GM10847 (cell line): ENCODE measurements around the gene DAO.

Experiments used
- POLR2A ChIP-seq: IDR thresholded peaks from 2 replicates; pipeline ENCODE4 v1.6.1; 2011; ENCODE audit not compliant: insufficient read length; ENCODE audit errors: extremely low read depth

DAO gene

GRCh38 chr12:108879615-108880254 lies at the start of gene DAO:
DAO (plus strand) TSS chr12:108880092; CDS start chr12:108885007, 4,915 bp downstream.
- TF ChIP-seq POLR2A, result no peak

DNA sequence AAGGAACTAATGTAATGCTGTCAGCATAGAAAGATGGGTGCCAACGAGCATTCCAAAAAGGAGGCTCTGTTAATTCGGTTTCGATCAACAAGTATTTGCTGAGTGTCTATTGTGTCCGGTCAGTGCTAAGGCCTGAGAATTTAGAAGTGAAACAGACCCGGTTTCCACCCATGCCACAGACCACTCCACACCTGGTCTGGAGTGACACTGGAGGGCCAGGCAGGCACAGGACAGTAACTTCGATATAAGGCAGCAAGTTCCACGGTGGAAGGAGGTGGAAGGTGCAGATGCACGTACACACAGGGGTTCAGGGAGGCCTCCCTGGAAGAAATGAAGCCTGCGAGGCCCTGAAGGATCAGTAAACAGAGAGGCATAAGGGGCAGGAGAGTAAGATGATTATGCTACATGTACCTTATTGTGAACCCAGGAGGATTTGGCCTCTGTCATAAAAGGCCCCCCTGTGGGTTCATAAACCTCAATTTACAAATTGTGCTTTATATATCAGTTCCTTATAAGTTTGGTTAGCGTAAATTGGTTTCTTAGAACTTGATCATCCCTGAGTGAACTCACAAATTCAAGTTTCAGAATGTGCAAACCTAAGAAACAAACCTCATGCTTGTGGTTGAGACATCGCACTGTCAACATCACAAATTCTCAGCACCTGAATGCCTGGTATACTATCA lies 48.4 kb upstream of the DAO start:
- TF ChIP-seq POLR2A, result no peak

DNA sequence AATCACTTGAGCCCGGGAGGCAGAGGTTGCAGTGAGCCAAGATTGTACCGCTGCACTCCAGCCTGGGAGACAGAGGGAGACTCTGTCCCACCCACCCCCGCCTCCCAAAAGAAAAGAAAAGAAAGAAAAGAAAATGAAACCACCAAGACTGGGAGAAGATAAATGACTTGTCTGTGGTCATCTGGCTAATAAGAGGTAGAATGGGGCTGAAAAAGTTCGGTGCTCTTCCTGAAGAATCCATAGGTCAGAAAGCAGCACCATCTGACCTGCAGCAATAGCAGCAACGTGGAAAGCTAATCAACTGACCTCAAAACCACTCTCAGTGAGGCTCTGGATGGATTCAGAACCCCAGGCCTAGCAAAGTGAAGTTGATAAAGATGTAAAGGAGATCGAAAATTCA lies 47.7 kb upstream of the DAO start:
- TF ChIP-seq POLR2A, result no peak

DNA sequence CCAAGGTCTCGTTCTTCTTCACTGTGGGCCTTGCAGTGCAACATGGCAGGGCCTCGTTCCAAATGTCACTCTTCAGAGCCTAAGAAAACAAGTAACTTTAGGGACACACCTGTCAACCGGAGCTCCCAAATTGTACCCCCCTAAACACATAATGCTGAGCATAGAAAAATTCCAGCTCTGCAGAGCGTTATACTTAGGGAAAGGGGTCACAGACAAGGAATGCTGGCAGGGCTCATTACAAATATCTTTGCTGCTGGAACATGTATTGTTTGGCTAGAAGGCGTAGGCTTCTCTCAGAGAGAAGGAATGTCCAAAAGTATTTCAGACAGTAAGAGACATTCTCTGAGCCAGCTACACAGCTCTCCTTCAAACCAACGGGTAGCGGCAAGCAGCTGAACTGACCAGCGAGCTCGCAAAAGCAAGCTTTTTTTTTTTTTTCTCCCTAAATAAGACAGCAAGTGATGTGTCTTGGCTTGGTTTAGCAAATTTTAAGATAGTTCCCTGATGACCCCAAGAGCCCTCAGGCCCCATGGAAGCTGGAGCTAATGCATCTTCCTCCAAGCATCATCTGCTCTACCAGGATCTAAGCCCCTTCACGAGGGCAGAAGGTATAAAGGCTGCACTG lies 47.0 kb upstream of the DAO start:
- TF ChIP-seq POLR2A, result no peak

DNA sequence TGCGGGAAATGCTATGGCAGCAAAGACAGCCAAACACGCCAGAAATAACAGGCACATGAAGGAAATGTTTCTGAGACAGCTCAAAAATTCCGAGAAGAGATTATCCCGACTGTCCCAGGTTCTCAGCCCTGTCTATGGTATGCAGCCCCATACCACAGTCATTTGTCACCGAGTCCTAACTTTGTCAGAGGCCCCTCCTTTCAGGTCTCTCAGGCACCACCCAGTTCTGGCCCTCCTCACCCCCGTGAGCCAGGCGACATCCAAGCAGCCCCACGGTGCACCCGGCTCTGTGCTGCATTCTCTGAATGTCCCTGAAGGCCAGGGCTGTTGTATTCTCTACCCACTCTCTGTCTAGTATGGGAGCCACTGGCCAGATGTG lies 46.5 kb upstream of the DAO start:
- TF ChIP-seq POLR2A, result no peak

DNA sequence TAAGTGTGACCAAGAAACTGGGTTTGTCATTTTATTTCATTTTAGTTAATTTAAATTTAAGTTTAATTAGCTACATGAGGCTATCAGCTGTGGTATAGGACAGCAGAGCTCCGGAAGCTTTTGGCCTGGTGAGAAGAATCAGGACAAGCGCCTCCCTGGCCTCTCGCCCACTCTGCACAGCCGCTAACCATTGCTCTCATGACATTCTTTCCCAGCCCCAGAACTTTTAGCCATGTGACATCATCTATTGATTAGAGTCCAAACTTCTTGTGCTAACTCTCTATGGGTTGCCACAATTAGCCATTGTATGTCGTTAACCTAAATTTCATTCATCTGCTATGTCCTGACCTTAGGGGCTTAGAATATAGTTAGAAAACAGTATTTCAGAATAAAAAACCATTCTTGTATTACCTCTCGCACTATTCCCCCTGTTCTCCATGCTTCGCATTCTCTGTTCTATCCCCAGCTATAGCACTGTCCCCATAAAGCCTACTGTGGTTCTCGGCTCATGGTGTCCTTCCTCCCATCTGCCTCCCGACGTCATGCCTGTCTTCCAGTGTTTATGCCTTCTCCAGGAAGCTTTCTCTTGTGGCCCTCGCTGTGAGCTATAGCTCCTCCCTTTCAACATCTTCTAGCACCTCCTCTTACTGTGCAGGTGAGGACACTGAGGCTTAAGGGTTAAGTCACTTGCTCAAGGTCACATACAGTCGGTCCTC lies 46.0 kb upstream of the DAO start:
- TF ChIP-seq POLR2A, result no peak

DNA sequence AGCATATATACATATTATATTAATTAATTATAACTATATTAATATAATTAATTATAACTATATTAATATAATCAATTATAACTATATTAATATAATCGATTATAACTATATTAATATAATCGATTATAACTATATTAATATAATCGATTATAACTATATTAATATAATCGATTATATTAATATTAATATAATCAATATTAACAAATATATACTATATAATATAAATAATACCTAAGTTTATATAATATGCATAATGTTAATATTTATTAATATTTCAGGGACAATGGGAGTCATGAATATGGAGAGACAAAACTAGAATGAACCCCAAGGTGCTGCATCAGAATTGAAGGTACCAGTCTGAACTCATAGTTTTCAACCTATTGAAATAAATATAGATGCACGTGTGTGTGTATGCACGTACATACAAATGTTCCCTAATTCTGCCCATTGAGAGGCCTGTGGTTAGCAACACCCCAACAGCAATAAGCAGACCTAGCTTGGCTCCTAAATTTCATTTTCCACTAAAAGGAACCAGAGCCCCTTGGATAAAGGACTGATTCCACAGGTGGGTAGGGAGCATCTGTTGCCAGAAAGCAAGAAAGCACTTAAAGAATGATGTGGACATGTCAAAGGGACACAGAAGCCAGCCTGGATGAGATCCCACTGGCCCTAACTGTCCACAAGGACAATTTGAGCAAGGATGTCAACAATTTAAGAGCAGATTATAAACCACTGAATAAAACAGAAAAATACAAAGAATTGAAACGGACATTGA lies 43.8 kb upstream of the DAO start:
- no peak for TF ChIP-seq POLR2A

DNA sequence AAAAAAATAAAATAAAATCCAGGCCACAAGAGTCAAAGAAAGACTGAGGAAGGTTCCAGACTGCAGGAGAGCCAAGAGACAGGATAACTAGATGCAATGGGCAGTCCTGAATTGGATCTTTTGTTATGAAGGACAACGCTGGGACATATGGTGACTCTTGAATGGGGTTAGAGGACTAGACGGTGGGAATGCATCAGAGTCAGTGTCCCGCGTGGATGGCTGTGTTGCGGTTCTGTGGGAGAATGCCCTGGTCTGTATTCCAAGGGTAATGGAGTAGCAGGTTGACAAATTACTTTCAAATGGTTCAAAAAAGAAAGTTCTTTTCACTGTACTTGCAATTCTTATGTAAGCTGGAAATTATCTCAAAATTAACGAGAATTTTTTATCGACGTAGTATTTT lies 42.7 kb upstream of the DAO start:
- no peak for TF ChIP-seq POLR2A

DNA sequence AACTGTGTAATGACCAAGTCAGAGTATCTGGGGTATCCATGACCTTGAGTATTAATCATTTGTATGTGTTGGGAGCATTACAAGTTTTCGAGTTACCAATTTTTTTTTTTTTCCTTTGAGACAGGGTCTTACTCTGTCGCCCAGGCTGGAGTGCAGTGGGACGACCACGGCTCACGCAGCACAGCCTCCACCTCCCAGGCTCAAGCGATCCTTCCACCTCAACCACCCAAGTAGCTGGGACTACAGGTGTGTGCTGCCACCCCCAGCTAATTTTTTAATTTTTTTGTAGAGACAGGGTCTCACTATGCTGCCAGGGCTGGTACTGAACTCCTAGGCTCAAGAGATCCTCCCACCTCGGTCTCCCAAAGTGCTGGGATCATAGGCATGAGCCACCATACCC lies 42.2 kb upstream of the DAO start:
- no peak for TF ChIP-seq POLR2A

GRCh38 chr12:108838194-108839017 lies 41.5 kb upstream of the DAO start:
- TF ChIP-seq POLR2A, result no peak

GRCh38 chr12:108839018-108839889 lies 40.6 kb upstream of the DAO start:
- no peak for TF ChIP-seq POLR2A

DNA sequence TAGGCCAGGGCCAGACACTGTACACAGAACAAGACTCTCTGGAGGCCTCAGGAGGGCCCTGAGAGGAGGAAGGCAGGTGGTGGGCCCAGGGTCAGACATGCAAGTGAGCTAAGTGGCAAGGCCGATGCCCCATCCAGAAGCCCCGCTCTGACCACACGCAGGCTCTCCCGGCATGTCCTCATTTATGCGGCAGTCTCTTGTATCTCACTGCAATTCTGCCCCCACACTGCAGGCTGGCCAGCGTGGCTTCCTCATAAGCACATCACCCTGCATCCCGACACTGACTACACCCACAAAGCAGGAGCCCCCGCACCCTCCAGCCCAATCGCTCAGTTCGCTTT lies 40.0 kb upstream of the DAO start:
- no peak for TF ChIP-seq POLR2A

GRCh38 chr12:108840605-108841332 lies 39.1 kb upstream of the DAO start:
- no peak for TF ChIP-seq POLR2A
